ENCODE results near the gene CTAG1B.

- TF ChIP-seq, protein P1, sequence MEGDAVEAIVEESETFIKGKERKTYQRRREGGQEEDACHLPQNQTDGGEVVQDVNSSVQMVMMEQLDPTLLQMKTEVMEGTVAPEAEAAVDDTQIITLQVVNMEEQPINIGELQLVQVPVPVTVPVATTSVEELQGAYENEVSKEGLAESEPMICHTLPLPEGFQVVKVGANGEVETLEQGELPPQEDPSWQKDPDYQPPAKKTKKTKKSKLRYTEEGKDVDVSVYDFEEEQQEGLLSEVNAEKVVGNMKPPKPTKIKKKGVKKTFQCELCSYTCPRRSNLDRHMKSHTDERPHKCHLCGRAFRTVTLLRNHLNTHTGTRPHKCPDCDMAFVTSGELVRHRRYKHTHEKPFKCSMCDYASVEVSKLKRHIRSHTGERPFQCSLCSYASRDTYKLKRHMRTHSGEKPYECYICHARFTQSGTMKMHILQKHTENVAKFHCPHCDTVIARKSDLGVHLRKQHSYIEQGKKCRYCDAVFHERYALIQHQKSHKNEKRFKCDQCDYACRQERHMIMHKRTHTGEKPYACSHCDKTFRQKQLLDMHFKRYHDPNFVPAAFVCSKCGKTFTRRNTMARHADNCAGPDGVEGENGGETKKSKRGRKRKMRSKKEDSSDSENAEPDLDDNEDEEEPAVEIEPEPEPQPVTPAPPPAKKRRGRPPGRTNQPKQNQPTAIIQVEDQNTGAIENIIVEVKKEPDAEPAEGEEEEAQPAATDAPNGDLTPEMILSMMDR (IDR thresholded peaks at IDR 0.05): no peak
- TF ChIP-seq POLR2A (IDR thresholded peaks at IDR 0.05): no peak
These were observed 19.6 kb downstream of the CTAG1B start for GRCh38 chrX:154599531-154599930.
